Coronary artery (tissue), 2 donors: Measurements from ENCODE around the gene GRAMD4.
A peak's percentile ranks its signal among the peaks of the same experiment; 100 is the strongest.

Experiments
- DNase-seq: peaks from one replicate; pipeline ENCODE4 v3.0.0-alpha.2; 2017; ENCODE audit warnings: low spot score
- H3K27ac ChIP-seq, 2 donors: fragments of 200-600 bp; sonication (generic); one replicate each; pipeline ENCODE4 v1.5.1; 2016 to 2019
- H3K4me3 ChIP-seq: fragments of 200-600 bp; sonication (generic); 2 replicates; pipeline ENCODE4 v1.5.1; 2016; ENCODE audit warnings: mild to moderate bottlenecking, moderate library complexity
- TF ChIP-seq, protein P1 (sequence below): fragments of 200-600 bp; sonication (generic); IDR thresholded peaks from one replicate; pipeline ENCODE4 v1.5.1; 2019; ENCODE audit warnings: antibody characterized with exemption

GRAMD4 gene, protein sequence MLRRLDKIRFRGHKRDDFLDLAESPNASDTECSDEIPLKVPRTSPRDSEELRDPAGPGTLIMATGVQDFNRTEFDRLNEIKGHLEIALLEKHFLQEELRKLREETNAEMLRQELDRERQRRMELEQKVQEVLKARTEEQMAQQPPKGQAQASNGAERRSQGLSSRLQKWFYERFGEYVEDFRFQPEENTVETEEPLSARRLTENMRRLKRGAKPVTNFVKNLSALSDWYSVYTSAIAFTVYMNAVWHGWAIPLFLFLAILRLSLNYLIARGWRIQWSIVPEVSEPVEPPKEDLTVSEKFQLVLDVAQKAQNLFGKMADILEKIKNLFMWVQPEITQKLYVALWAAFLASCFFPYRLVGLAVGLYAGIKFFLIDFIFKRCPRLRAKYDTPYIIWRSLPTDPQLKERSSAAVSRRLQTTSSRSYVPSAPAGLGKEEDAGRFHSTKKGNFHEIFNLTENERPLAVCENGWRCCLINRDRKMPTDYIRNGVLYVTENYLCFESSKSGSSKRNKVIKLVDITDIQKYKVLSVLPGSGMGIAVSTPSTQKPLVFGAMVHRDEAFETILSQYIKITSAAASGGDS

DNA sequence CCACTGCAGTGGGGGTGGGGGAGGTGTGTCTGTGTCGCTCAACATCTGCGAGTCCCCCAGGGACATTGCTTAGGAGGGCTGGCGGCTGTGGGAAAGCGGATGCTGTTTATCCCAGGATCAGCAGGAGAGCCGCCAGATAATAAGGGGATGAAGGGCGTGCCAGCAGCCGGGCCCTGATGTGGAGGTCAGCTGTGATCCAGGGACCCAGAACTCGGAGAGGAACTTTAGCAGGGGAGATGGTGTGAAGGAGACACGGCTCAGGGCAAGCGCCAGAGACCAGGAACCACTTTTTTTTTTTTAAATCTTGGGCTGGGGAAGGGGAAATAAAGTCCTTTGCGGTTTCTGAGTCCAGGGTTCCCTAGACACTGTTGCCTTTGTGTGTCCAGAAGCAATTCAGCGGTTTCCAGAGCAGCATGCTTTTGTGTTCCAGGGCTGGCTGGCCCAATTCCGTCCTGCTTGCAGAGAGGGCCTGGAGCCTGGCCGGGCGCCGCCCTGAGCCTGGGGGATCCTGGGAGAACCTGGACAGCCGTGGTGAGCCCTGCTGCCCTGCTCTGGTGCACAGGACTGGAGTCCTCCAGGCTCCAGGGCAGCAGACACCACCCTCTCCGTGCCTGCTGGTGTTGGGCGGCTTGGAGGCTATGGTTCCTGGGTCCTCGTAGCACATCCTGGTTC is at the start of gene GRAMD4:
Gene GRAMD4, plus strand, starts transcription at position 557 of the 672 bp plus-strand sequence. CDS start 6,414 bp downstream, outside the sequence.
- Histone ChIP-seq H3K27ac (peak within 1 kb of the TSS in 1 of 2 donors; percentile 65), H3K4me3 (peak within 1 kb of the TSS; percentile 8)
- TF ChIP-seq, protein P1, sequence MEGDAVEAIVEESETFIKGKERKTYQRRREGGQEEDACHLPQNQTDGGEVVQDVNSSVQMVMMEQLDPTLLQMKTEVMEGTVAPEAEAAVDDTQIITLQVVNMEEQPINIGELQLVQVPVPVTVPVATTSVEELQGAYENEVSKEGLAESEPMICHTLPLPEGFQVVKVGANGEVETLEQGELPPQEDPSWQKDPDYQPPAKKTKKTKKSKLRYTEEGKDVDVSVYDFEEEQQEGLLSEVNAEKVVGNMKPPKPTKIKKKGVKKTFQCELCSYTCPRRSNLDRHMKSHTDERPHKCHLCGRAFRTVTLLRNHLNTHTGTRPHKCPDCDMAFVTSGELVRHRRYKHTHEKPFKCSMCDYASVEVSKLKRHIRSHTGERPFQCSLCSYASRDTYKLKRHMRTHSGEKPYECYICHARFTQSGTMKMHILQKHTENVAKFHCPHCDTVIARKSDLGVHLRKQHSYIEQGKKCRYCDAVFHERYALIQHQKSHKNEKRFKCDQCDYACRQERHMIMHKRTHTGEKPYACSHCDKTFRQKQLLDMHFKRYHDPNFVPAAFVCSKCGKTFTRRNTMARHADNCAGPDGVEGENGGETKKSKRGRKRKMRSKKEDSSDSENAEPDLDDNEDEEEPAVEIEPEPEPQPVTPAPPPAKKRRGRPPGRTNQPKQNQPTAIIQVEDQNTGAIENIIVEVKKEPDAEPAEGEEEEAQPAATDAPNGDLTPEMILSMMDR = no peak
- DNase-seq = no peak

DNA sequence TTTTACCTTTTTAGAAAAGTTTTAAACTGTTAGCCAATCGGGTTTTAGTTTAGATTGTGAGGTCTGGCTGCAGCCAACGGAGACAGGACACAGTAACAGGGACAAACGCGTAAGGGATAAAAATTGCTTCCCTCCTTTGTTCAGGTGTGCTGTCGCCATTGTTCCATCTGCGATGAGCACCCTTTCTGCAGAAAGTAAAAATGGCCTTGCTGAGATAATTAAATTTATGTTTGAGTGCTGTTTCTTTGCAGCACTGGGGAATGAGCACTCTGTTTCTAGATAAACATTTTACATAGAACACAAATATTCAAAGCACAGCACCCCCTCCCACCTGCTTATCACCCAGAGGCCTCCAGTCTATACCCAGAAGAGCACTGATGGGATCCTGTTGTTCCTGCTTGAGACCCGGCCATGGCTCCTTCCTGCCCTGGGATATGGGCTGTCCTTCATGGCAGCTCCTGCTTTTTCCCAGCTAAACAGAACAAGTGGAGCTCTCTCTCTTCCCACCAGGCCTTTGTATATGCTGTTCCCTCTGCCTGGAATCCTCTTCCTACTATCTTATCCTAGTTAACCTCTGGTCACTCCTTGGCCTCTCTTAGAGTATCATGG is 48.4 kb upstream of the GRAMD4 start:
- no peak overlapping the region for H3K4me3 ChIP-seq
- no peak for DNase-seq
- TF ChIP-seq, protein P1 = no peak
- H3K27ac ChIP-seq = no peak overlapping the region

DNA sequence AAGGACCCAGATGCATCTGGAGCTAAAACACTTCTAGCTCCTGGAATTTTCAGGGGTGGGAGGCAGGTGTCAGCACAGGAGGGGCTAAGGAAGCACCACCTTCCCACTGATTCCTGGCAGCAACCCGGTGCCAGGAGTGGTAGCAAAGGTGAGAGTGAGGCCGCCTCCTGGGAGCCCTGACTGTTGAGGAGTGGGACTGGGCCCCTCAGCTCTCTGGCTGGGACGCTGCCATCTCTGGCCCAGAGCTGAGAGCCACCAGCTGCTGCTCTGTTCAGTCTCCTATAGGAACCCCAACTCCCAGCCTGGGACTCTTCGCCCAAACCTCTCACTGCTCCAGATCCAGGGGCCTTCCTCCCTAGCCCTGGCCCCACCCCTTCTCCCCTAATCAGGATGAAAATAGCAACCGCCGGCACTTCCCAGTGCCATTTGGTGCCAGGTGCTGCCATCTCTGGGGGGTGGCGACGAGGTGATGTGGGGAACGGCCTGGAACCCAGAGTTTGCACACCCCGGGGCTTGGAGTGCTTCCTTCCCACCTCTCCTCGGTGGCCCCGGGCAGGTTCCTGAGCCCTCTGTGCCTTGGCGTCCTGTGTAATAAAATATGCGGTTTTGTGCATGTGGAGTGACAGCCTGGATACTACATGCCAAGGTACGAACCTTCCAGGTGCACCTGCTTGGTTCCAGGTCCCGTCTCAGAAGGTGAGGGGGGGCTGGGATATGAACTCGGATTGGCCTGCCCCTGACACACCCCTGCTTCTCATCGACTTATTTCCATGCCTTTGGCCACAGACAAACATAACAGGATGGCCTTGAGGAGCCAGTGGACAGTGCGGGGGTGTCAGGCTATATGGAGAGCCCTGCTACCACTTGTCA is 47.0 kb upstream of the GRAMD4 start:
- DNase-seq = no peak
- Histone ChIP-seq H3K27ac (no peak overlapping the region), H3K4me3 (no peak overlapping the region)
- TF ChIP-seq, protein P1 = no peak

DNA sequence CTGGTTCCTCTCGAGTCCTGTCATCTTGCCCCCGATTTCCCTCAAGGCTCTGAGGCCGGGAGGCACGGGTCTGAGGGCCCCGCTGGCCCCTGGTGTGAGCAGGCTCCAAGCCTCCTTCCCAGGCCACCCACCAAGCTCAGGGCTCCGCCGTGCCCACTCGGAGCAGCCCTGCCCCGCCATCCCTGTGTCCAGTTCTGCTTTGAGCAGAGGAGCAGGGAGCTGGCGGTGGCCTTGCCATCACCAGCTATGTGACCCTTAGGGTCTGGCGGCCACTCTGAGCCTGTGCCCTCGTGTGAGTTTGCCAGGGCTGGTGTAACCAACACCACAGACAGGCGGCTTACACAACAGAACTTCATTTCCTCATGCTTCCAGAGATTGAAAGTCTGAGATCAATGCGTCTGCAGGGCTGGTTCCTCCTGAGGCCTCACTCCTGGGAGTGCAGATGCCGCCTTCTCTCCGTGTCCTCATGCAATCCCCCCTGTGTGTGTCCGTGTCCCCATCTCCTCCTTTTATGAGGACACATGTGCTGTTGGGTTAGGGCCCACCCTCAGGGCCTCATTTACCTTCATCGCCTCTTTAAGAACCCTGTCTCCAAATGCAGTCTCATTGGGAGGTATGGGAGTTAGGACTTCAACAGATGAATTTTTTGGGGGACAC is 46.3 kb upstream of the GRAMD4 start:
- TF ChIP-seq, protein P1 = no peak
- H3K4me3 ChIP-seq = no peak overlapping the region
- no peak for DNase-seq
- H3K27ac ChIP-seq = no peak overlapping the region

DNA sequence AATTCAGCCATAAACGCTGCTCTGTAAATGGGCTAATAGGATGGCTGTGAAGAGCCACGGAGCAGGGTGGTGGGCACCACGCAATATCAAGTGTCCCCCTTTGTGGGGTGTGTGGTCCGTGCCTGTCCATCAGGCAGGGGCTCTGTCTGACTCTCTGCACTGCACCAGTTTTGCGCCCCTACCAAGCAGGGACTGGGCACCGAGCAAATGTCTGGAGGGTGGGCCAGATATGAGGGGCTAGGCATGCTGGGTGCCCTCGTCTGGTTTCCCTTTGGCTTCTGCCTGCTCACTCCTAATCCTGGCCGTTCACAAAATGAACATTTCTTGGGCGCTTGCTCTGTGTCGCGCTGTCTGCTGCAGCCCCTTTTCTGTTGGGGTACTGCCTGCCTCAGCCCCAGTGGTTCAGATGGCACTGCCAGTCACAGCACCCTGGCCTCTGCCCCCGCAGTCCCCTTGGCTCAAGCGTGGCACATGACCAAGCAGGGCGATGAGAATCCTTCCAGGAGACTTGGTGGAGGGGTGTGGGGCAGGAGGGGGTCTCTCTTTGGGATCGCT is 45.7 kb upstream of the GRAMD4 start:
- Histone ChIP-seq H3K27ac (no peak overlapping the region), H3K4me3 (no peak overlapping the region)
- no peak for DNase-seq
- TF ChIP-seq, protein P1 = no peak
